ENCODE measurements around the gene LRRC4C.

Gene LRRC4C

DNA sequence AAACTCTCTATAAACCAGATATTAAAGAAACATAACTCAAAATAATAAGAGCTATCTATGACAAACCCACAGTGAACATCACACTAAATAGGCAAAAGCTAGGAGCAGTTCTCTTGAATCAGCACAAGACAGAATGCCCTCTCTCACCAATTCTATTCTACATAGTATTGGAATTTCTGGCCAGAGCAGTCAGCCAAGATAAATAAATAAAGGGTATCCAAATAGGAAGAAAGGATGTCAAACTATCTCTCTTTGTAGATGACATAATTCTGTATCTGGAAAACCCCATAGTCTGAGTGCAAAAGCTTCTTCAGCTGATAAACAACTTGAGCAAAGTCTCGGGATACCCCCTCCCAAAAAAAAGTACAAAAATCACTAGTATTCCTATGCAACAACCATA is 359.8 kb downstream of the LRRC4C start:
- no peaks in the 10 kb centered on the region for H3K9me3 ChIP-seq (ENCODE audit: low read length)

DNA sequence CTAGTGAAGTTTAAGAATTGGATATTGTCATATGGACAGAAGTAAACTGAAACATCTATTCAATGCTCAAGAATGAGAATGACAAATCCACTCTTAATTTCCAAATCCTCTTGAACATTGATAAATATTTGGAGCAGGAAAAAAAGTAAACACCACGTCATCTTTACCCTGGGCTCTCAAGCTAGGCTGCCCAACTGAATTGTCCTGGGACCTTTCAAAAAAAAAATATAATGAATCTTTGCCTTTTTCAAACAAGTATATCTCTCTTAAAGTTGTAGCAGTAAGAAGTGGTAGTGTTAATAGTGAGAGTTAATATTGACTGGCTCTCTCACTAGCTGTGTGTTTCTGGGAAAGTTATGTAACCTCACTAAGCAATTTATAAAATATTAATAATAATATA is 374.3 kb downstream of the LRRC4C start:
- no peak overlapping the region for H2AFZ ChIP-seq (ENCODE audit: low read length)
- no peak overlapping the region for H3K9ac ChIP-seq (ENCODE audit: low read length)
- H3F3A ChIP-seq (ENCODE audit: insufficient read depth, low read length), result no peaks in the 10 kb centered on the region
- no peak overlapping the region for H3K27ac ChIP-seq (ENCODE audit: low read depth, low read length, poor library complexity, severe bottlenecking)
- no peaks in the 10 kb centered on the region for H3K79me2 ChIP-seq (ENCODE audit: insufficient read depth, low read length)
- H3K9me2 ChIP-seq (ENCODE audit: low read depth, low read length), result no peaks in the 10 kb centered on the region
- no peaks in the 10 kb centered on the region for H3K36me3 ChIP-seq (ENCODE audit: insufficient read depth, low read length)
- H3K9me3 ChIP-seq (ENCODE audit: low read length), result no peaks in the 10 kb centered on the region
- no peaks in the 10 kb centered on the region for H3K27me3 ChIP-seq (ENCODE audit: insufficient read depth, low read length)
- TF ChIP-seq EZH2 (IDR thresholded peaks at IDR 0.05; ENCODE audit: borderline replicate concordance, low read length), result no peak
- TF ChIP-seq, protein P1, sequence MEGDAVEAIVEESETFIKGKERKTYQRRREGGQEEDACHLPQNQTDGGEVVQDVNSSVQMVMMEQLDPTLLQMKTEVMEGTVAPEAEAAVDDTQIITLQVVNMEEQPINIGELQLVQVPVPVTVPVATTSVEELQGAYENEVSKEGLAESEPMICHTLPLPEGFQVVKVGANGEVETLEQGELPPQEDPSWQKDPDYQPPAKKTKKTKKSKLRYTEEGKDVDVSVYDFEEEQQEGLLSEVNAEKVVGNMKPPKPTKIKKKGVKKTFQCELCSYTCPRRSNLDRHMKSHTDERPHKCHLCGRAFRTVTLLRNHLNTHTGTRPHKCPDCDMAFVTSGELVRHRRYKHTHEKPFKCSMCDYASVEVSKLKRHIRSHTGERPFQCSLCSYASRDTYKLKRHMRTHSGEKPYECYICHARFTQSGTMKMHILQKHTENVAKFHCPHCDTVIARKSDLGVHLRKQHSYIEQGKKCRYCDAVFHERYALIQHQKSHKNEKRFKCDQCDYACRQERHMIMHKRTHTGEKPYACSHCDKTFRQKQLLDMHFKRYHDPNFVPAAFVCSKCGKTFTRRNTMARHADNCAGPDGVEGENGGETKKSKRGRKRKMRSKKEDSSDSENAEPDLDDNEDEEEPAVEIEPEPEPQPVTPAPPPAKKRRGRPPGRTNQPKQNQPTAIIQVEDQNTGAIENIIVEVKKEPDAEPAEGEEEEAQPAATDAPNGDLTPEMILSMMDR (IDR thresholded peaks at IDR 0.05; ENCODE audit: low read length), result no peak
- H3K4me1 ChIP-seq (ENCODE audit: insufficient read depth, low read length, severe bottlenecking), result no peaks in the 10 kb centered on the region
- H4K20me1 ChIP-seq (ENCODE audit: insufficient read depth, low read length), result no peaks in the 10 kb centered on the region
- H3K4me3 ChIP-seq (ENCODE audit: low read depth, low read length, poor library complexity, severe bottlenecking), result no peak overlapping the region
- H3K4me2 ChIP-seq (ENCODE audit: low read length), result no peak overlapping the region

More for the DNA sequence above, 359.8 kb downstream of the LRRC4C start:
- no peaks in the 10 kb centered on the region for H3F3A ChIP-seq (ENCODE audit: insufficient read depth, low read length)
- H2AFZ ChIP-seq (ENCODE audit: low read length), result no peak overlapping the region
- no peak overlapping the region for H3K4me3 ChIP-seq (ENCODE audit: low read depth, low read length, poor library complexity, severe bottlenecking)
- no peaks in the 10 kb centered on the region for H4K20me1 ChIP-seq (ENCODE audit: insufficient read depth, low read length)
- H3K79me2 ChIP-seq (ENCODE audit: insufficient read depth, low read length), result no peaks in the 10 kb centered on the region
- H3K4me1 ChIP-seq (ENCODE audit: insufficient read depth, low read length, severe bottlenecking), result no peaks in the 10 kb centered on the region
- H3K36me3 ChIP-seq (ENCODE audit: insufficient read depth, low read length), result no peaks in the 10 kb centered on the region
- H3K27ac ChIP-seq (ENCODE audit: low read depth, low read length, poor library complexity, severe bottlenecking), result no peak overlapping the region
- H3K4me2 ChIP-seq (ENCODE audit: low read length), result no peak overlapping the region
- H3K9ac ChIP-seq (ENCODE audit: low read length), result no peak overlapping the region
- H3K9me2 ChIP-seq (ENCODE audit: low read depth, low read length), result no peaks in the 10 kb centered on the region
- TF ChIP-seq, protein P1 (IDR thresholded peaks at IDR 0.05; ENCODE audit: low read length), result no peak
- TF ChIP-seq EZH2 (IDR thresholded peaks at IDR 0.05; ENCODE audit: borderline replicate concordance, low read length), result no peak
- H3K27me3 ChIP-seq (ENCODE audit: insufficient read depth, low read length), result no peaks in the 10 kb centered on the region

DNA sequence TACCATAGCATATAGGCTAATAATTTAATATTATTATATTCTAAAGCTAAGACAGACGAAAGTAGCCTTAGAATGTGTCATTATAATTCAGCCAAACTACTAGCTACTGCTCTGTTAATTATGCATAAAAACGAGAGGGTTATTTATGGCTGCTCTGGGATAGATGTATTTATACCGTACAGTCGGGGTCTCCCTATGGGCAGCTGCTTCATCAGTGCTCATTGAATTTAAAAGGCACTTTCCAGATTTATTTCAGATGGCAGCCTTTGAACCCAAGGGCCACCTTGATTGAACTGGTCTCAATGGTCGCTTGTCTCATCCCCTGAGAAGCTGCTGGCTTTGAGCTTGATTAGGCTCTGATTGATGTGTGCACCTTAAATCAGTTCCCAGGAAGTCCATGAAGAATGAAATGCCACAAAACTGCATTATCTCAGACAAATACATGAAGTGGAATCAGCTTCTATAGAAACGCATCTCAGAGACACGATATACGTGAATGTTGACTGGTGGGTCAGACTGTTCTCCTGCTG is 377.6 kb downstream of the LRRC4C start:
- H3K4me2 ChIP-seq (ENCODE audit: low read length), result no peak overlapping the region
- TF ChIP-seq EZH2 (IDR thresholded peaks at IDR 0.05; ENCODE audit: borderline replicate concordance, low read length), result no peak
- TF ChIP-seq, protein P1 (IDR thresholded peaks at IDR 0.05; ENCODE audit: low read length), result no peak
- H3K79me2 ChIP-seq (ENCODE audit: insufficient read depth, low read length), result no peaks in the 10 kb centered on the region
- H3K4me1 ChIP-seq (ENCODE audit: insufficient read depth, low read length, severe bottlenecking), result no peaks in the 10 kb centered on the region
- no peaks in the 10 kb centered on the region for H3K36me3 ChIP-seq (ENCODE audit: insufficient read depth, low read length)
- H4K20me1 ChIP-seq (ENCODE audit: insufficient read depth, low read length), result no peaks in the 10 kb centered on the region
- H3K9me3 ChIP-seq (ENCODE audit: low read length), result no peaks in the 10 kb centered on the region
- H3K27ac ChIP-seq (ENCODE audit: low read depth, low read length, poor library complexity, severe bottlenecking), result no peak overlapping the region
- no peak overlapping the region for H3K4me3 ChIP-seq (ENCODE audit: low read depth, low read length, poor library complexity, severe bottlenecking)
- no peaks in the 10 kb centered on the region for H3F3A ChIP-seq (ENCODE audit: insufficient read depth, low read length)
- H3K9ac ChIP-seq (ENCODE audit: low read length), result no peak overlapping the region
- H3K27me3 ChIP-seq (ENCODE audit: insufficient read depth, low read length), result no peaks in the 10 kb centered on the region
- H2AFZ ChIP-seq (ENCODE audit: low read length), result no peak overlapping the region
- H3K9me2 ChIP-seq (ENCODE audit: low read depth, low read length), result no peaks in the 10 kb centered on the region

Measured in OCI-LY1 (cell line).